ENCODE results near the gene ABCC11. TPM values are rescaled to one million over a fixed set of nuclear protein-coding genes. Genes with fewer than 3 reads are reported as not detected.

ABCC11 gene
- total and polyA plus RNA-seq, 2 of the 13 experiments (the other 11 are each of a cell fraction or from before 2014, with no cell fraction given), result 1.0 to 1.4 TPM

DNA sequence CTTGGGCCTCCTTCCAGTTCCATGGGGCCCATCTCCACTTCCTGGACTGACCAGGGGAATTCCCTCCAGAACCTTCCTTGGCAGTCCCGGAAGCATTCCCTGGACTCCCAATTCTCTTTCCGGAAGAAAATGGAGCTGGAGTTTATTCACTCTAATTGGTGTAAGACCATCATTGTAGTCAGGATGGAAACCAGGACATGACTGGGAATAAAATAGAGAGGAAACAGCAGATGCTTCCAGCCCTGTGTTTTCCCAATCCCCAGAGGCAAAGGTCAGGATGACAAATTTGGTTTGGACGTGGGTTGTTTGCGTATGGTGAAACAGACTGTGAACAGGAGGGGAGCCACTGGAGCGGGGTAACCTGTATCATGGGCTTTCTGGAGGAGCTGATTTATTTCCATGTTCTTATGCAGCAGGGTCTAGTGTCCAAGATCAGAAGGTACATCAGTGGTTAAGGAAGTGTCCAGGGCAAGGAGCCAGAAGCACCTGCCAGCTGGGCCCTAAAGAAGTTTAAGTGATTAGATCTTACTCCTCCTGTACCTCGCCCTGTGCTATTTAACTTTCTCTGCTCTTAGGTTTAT is 11.7 kb downstream of the ABCC11 start (continued):
- TF ChIP-seq, protein P1, sequence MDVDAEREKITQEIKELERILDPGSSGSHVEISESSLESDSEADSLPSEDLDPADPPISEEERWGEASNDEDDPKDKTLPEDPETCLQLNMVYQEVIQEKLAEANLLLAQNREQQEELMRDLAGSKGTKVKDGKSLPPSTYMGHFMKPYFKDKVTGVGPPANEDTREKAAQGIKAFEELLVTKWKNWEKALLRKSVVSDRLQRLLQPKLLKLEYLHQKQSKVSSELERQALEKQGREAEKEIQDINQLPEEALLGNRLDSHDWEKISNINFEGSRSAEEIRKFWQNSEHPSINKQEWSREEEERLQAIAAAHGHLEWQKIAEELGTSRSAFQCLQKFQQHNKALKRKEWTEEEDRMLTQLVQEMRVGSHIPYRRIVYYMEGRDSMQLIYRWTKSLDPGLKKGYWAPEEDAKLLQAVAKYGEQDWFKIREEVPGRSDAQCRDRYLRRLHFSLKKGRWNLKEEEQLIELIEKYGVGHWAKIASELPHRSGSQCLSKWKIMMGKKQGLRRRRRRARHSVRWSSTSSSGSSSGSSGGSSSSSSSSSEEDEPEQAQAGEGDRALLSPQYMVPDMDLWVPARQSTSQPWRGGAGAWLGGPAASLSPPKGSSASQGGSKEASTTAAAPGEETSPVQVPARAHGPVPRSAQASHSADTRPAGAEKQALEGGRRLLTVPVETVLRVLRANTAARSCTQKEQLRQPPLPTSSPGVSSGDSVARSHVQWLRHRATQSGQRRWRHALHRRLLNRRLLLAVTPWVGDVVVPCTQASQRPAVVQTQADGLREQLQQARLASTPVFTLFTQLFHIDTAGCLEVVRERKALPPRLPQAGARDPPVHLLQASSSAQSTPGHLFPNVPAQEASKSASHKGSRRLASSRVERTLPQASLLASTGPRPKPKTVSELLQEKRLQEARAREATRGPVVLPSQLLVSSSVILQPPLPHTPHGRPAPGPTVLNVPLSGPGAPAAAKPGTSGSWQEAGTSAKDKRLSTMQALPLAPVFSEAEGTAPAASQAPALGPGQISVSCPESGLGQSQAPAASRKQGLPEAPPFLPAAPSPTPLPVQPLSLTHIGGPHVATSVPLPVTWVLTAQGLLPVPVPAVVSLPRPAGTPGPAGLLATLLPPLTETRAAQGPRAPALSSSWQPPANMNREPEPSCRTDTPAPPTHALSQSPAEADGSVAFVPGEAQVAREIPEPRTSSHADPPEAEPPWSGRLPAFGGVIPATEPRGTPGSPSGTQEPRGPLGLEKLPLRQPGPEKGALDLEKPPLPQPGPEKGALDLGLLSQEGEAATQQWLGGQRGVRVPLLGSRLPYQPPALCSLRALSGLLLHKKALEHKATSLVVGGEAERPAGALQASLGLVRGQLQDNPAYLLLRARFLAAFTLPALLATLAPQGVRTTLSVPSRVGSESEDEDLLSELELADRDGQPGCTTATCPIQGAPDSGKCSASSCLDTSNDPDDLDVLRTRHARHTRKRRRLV (CRISPR knock-in tag; IDR thresholded peaks at IDR 0.05), result no peak
- TF ChIP-seq RFXANK (CRISPR knock-in tag; IDR thresholded peaks at IDR 0.05) (no peak), FOXO1 (CRISPR knock-in tag; IDR thresholded peaks at IDR 0.05) (peak; percentile 69; the same call in 1 of the 2 replicates), ZNF558 (CRISPR knock-in tag; IDR thresholded peaks at IDR 0.05; ENCODE audit: borderline replicate concordance) (0 out of 2 replicates have a peak, but pooled peaks have one; percentile 41), NCOR1 (IDR thresholded peaks at IDR 0.05; ENCODE audit: borderline replicate concordance, low read length) (peak; percentile 51; the same call in 1 of the 2 replicates), KLF16 (CRISPR knock-in tag; IDR thresholded peaks at IDR 0.05) (peak in 1 of 2 experiments; percentile 58; a peak in 1 of 4 replicates), ZNF530 (CRISPR knock-in tag; IDR thresholded peaks at IDR 0.05; ENCODE audit: low read depth) (no peak), NFE2L2 (IDR thresholded peaks at IDR 0.05; ENCODE audit: low read length) (no peak), HDAC1 (CRISPR knock-in tag; IDR thresholded peaks at IDR 0.05) (peak; percentile 70), TGIF2 (CRISPR knock-in tag; IDR thresholded peaks at IDR 0.05) (no peak; the same call in 1 of the 2 replicates), ARID2 (CRISPR knock-in tag; IDR thresholded peaks at IDR 0.05; ENCODE audit: borderline replicate concordance) (no peak)
- TF ChIP-seq, protein P2, sequence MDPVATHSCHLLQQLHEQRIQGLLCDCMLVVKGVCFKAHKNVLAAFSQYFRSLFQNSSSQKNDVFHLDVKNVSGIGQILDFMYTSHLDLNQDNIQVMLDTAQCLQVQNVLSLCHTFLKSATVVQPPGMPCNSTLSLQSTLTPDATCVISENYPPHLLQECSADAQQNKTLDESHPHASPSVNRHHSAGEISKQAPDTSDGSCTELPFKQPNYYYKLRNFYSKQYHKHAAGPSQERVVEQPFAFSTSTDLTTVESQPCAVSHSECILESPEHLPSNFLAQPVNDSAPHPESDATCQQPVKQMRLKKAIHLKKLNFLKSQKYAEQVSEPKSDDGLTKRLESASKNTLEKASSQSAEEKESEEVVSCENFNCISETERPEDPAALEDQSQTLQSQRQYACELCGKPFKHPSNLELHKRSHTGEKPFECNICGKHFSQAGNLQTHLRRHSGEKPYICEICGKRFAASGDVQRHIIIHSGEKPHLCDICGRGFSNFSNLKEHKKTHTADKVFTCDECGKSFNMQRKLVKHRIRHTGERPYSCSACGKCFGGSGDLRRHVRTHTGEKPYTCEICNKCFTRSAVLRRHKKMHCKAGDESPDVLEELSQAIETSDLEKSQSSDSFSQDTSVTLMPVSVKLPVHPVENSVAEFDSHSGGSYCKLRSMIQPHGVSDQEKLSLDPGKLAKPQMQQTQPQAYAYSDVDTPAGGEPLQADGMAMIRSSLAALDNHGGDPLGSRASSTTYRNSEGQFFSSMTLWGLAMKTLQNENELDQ (CRISPR knock-in tag; IDR thresholded peaks at IDR 0.05; ENCODE audit: borderline replicate concordance), result no peak
- TF ChIP-seq, protein P3, sequence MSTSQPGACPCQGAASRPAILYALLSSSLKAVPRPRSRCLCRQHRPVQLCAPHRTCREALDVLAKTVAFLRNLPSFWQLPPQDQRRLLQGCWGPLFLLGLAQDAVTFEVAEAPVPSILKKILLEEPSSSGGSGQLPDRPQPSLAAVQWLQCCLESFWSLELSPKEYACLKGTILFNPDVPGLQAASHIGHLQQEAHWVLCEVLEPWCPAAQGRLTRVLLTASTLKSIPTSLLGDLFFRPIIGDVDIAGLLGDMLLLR (CRISPR knock-in tag; IDR thresholded peaks at IDR 0.05), result no peak
- TF ChIP-seq, protein P4, sequence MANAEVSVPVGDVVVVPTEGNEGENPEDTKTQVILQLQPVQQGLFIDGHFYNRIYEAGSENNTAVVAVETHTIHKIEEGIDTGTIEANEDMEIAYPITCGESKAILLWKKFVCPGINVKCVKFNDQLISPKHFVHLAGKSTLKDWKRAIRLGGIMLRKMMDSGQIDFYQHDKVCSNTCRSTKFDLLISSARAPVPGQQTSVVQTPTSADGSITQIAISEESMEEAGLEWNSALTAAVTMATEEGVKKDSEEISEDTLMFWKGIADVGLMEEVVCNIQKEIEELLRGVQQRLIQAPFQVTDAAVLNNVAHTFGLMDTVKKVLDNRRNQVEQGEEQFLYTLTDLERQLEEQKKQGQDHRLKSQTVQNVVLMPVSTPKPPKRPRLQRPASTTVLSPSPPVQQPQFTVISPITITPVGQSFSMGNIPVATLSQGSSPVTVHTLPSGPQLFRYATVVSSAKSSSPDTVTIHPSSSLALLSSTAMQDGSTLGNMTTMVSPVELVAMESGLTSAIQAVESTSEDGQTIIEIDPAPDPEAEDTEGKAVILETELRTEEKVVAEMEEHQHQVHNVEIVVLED (CRISPR knock-in tag; IDR thresholded peaks at IDR 0.05; ENCODE audit: borderline replicate concordance), result peak; percentile 61; the same call in 1 of the 2 replicates
- TF ChIP-seq, protein P5, sequence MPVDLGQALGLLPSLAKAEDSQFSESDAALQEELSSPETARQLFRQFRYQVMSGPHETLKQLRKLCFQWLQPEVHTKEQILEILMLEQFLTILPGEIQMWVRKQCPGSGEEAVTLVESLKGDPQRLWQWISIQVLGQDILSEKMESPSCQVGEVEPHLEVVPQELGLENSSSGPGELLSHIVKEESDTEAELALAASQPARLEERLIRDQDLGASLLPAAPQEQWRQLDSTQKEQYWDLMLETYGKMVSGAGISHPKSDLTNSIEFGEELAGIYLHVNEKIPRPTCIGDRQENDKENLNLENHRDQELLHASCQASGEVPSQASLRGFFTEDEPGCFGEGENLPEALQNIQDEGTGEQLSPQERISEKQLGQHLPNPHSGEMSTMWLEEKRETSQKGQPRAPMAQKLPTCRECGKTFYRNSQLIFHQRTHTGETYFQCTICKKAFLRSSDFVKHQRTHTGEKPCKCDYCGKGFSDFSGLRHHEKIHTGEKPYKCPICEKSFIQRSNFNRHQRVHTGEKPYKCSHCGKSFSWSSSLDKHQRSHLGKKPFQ (CRISPR knock-in tag; IDR thresholded peaks at IDR 0.05; ENCODE audit: insufficient replicate concordance), result no peak
- TF ChIP-seq, protein P6, sequence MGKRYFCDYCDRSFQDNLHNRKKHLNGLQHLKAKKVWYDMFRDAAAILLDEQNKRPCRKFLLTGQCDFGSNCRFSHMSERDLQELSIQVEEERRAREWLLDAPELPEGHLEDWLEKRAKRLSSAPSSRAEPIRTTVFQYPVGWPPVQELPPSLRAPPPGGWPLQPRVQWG (CRISPR knock-in tag; IDR thresholded peaks at IDR 0.05; ENCODE audit: borderline replicate concordance, low read depth), result no peak

All from HepG2 (cell line).